HEK293 (cell line): Measurements from ENCODE around the gene NDUFB10.
"Not testable (repeated sequence)": the region's sequence is repeated elsewhere in the genome, so short reads cannot be mapped to it uniquely, and the experiment has no call there.

Experiments used
- CTCF ChIA-PET: fragments of 350-600 bp; formaldehyde crosslinking; extraction: SDS; loops from one replicate; lab custom pipeline; 2021; ENCODE audit warnings: antibody characterized with exemption; lab: Yijun Ruan, JAX
- POLR2A ChIA-PET: fragments of 300-600 bp; formaldehyde crosslinking; extraction: SDS; loops from one replicate; lab custom pipeline; 2020; ENCODE audit warnings: antibody characterized with exemption, inconsistent platforms; lab: Yijun Ruan, JAX
- H3K27ac ChIP-seq: fragments of 200-500 bp; sonication (Bioruptor generic); 2 replicates; pipeline ENCODE4 v1.5.1; 2014; ENCODE audit warnings: low read depth, low read length, control low read depth, inconsistent platforms; ENCODE audit errors: extremely low read depth
- H3K36me3 ChIP-seq, 2 experiments: fragments of 200-500 bp in 1 of 2; sonication (Bioruptor generic) in 1 of 2; 1 replicate in 1 of 2; 2 replicates in 1 of 2; pipeline ENCODE4 v1.5.1; 2014 to 2017; ENCODE audit warnings: inconsistent platforms in 2 of 2, low read length in 2 of 2; ENCODE audit not compliant: control insufficient read depth in 2 of 2, insufficient read depth in 1 of 2
- H3K4me1 ChIP-seq: fragments of 200-500 bp; sonication (Bioruptor generic); 2 replicates; pipeline ENCODE4 v1.5.1; 2014; ENCODE audit warnings: mild to moderate bottlenecking, low read length, inconsistent platforms; ENCODE audit not compliant: control insufficient read depth, insufficient read depth
- H3K4me3 ChIP-seq: 2 replicates; pipeline ENCODE4 v1.5.1; 2011; ENCODE audit warnings: low read depth, mild to moderate bottlenecking, control low read depth, low read length, moderate library complexity
- H3K9me3 ChIP-seq: fragments of 200-500 bp; sonication (Bioruptor generic); 2 replicates; pipeline ENCODE4 v1.5.1; 2014; ENCODE audit warnings: low read depth, low read length, inconsistent platforms; ENCODE audit not compliant: control insufficient read depth, insufficient read depth
- HOXA7 ChIP-seq: sonication (generic); formaldehyde crosslinking; IDR thresholded peaks from 2 replicates; pipeline ENCODE4 v1.8.1; 2022; ENCODE audit warnings: missing genetic modification reagents, borderline replicate concordance
- HOXD13 ChIP-seq: sonication (generic); formaldehyde crosslinking; IDR thresholded peaks from 2 replicates; pipeline ENCODE4 v1.8.0; 2022; ENCODE audit warnings: missing genetic modification reagents, borderline replicate concordance
- KLF9 ChIP-seq: fragments of 450-650 bp; formaldehyde crosslinking; IDR thresholded peaks from 2 replicates; pipeline ENCODE4 v1.5.1; 2016; ENCODE audit warnings: missing biosample characterization, missing genetic modification characterization, low read depth
- SP2 ChIP-seq: fragments of 450-650 bp; formaldehyde crosslinking; IDR thresholded peaks from 2 replicates; pipeline ENCODE4 v1.5.1; 2016; ENCODE audit warnings: missing biosample characterization, missing genetic modification characterization
- ZBTB17 ChIP-seq: fragments of 450-650 bp; formaldehyde crosslinking; IDR thresholded peaks from 2 replicates; pipeline ENCODE4 v1.5.1; 2016; ENCODE audit warnings: missing biosample characterization, missing genetic modification characterization
- ZBTB7A ChIP-seq: fragments of 450-650 bp; formaldehyde crosslinking; IDR thresholded peaks from 2 replicates; pipeline ENCODE4 v1.5.1; 2016; ENCODE audit warnings: low read depth, missing biosample characterization, missing genetic modification characterization
- ZBTB8A ChIP-seq: fragments of 450-650 bp; formaldehyde crosslinking; IDR thresholded peaks from 2 replicates; pipeline ENCODE4 v1.5.1; 2016; ENCODE audit warnings: missing biosample characterization, missing genetic modification characterization
- ZFHX2 ChIP-seq: fragments of 450-650 bp; formaldehyde crosslinking; conservative IDR thresholded peaks from 2 replicates; pipeline ENCODE4 v1.5.1; 2016; ENCODE audit warnings: missing biosample characterization, missing genetic modification characterization
- ZNF132 ChIP-seq: fragments of 450-650 bp; formaldehyde crosslinking; IDR thresholded peaks from 2 replicates; pipeline ENCODE4 v1.5.1; 2017; ENCODE audit warnings: missing biosample characterization, missing genetic modification characterization, borderline replicate concordance
- ZNF174 ChIP-seq: fragments of 450-650 bp; formaldehyde crosslinking; IDR thresholded peaks from 2 replicates; pipeline ENCODE4 v1.5.0; 2017; ENCODE audit warnings: missing biosample characterization, mild to moderate bottlenecking, missing genetic modification characterization
- ZNF292 ChIP-seq: fragments of 450-650 bp; formaldehyde crosslinking; IDR thresholded peaks from 2 replicates; pipeline ENCODE4 v1.5.1; 2016; ENCODE audit warnings: low read depth, missing biosample characterization, missing genetic modification characterization, borderline replicate concordance
- ZNF600 ChIP-seq: fragments of 450-650 bp; formaldehyde crosslinking; IDR thresholded peaks from 2 replicates; pipeline ENCODE4 v1.5.1; 2016; ENCODE audit warnings: missing biosample characterization, missing genetic modification characterization
- ZNF701 ChIP-seq: fragments of 450-650 bp; formaldehyde crosslinking; IDR thresholded peaks from 2 replicates; pipeline ENCODE4 v1.5.1; 2016; ENCODE audit warnings: missing biosample characterization, missing genetic modification characterization
- ZNF792 ChIP-seq: fragments of 450-650 bp; formaldehyde crosslinking; IDR thresholded peaks from 2 replicates; pipeline ENCODE4 v1.5.1; 2016; ENCODE audit warnings: missing biosample characterization, missing genetic modification characterization
- TF ChIP-seq, protein P1 (sequence below): fragments of 450-650 bp; formaldehyde crosslinking; IDR thresholded peaks from 2 replicates; pipeline ENCODE4 v1.5.1; 2016; ENCODE audit warnings: missing biosample characterization, missing genetic modification characterization
- TF ChIP-seq, protein P2 (sequence below): fragments of 450-650 bp; formaldehyde crosslinking; IDR thresholded peaks from 2 replicates; pipeline ENCODE4 v1.5.1; 2016; ENCODE audit warnings: missing biosample characterization, missing genetic modification characterization
- TF ChIP-seq, protein P3 (sequence below): fragments of 450-650 bp; formaldehyde crosslinking; conservative IDR thresholded peaks from 2 replicates; pipeline ENCODE4 v1.5.1; 2016; ENCODE audit warnings: low read depth, missing biosample characterization, missing genetic modification characterization
- TF ChIP-seq, protein P4 (sequence below): fragments of 450-650 bp; formaldehyde crosslinking; IDR thresholded peaks from 2 replicates; pipeline ENCODE4 v1.5.1; 2017; ENCODE audit warnings: missing biosample characterization, missing genetic modification characterization

Gene NDUFB10

DNA sequence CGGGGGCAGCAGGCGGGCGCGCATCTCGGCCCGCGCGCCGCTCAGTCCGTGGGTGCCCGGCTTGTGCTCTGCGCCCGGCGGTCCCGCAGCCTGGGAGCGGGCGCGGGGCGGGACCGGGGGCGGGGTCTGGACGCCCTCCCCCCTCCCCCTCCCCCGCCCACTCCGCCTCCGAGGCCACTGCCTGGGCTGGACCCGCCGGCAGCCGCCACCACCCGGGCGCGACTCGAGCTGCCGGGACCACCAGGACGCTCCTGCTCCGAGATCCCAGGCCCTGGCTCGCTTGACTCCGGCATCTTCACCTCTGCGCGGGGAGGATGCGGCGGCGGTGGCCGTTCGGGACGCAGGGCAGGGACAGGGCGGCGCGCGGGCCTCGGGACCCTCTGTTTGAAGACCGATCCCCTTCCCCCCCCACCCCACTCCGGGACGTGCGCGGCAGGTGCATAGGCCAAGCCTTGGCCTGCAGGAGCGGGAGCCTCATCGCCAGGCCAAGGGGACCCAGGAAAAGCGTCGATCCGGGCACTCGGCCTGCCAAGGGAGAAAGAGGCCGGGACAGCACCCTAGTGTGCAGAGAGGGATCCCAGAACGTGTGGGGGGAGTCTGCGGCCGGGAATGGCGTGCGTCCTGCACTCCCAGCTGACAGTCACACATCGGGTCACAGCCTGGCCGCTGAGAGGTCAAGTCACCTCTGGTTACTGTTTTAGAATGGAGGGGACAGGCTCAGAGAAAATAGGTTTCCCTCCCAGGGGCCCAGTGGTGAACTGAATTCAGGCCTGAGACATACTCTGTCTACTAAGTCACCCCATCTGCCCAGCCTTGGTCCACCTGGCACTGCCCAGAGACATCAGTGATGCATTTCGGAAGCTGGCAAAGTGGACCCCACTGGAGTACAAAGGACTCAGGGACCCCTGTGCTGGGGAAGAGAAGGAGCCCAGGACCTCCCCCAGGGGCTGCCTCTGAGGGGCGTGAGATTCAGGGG is 40.7 kb upstream of the NDUFB10 start, which contains the start of gene HS3ST6:
HS3ST6 (minus strand) TSS at position 65 of the 976 bp plus-strand sequence. CDS start 92 bp downstream, outside the sequence.
- CTCF ChIA-PET = interaction anchor here (1.6 kb wide), 1 partner anchor 18 kb away, joined by 4 read pairs; no protein-coding TSS in a partner anchor
- Histone ChIP-seq H3K4me3 (no peak within 1 kb of the TSS), H3K27ac (no peak within 1 kb of the TSS), H3K9me3 (no peaks in the 10 kb centered on the region), H3K4me1 (no peaks in the 10 kb centered on the region; the same call in 1 of the 2 replicates), H3K36me3 (no peaks in the 10 kb centered on the region)
- POLR2A ChIA-PET = no interaction called here
- no peak for TF ChIP-seq ZNF174
- 0 out of 2 replicates have a peak, but pooled peaks have one; percentile 18 for TF ChIP-seq KLF9 (tag by site-specific recombination)
- 0 out of 2 replicates have a peak, but pooled peaks have one; percentile 25 for TF ChIP-seq ZNF600 (tag by site-specific recombination)
- no peak for TF ChIP-seq ZNF292 (tag by site-specific recombination)
- TF ChIP-seq, protein P1, sequence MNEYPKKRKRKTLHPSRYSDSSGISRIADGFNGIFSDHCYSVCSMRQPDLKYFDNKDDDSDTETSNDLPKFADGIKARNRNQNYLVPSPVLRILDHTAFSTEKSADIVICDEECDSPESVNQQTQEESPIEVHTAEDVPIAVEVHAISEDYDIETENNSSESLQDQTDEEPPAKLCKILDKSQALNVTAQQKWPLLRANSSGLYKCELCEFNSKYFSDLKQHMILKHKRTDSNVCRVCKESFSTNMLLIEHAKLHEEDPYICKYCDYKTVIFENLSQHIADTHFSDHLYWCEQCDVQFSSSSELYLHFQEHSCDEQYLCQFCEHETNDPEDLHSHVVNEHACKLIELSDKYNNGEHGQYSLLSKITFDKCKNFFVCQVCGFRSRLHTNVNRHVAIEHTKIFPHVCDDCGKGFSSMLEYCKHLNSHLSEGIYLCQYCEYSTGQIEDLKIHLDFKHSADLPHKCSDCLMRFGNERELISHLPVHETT (tag by site-specific recombination) = no peak
- peak; percentile 29; the same call in 1 of the 2 replicates for TF ChIP-seq ZFHX2 (tag by site-specific recombination)
- TF ChIP-seq, protein P2, sequence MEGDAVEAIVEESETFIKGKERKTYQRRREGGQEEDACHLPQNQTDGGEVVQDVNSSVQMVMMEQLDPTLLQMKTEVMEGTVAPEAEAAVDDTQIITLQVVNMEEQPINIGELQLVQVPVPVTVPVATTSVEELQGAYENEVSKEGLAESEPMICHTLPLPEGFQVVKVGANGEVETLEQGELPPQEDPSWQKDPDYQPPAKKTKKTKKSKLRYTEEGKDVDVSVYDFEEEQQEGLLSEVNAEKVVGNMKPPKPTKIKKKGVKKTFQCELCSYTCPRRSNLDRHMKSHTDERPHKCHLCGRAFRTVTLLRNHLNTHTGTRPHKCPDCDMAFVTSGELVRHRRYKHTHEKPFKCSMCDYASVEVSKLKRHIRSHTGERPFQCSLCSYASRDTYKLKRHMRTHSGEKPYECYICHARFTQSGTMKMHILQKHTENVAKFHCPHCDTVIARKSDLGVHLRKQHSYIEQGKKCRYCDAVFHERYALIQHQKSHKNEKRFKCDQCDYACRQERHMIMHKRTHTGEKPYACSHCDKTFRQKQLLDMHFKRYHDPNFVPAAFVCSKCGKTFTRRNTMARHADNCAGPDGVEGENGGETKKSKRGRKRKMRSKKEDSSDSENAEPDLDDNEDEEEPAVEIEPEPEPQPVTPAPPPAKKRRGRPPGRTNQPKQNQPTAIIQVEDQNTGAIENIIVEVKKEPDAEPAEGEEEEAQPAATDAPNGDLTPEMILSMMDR = no peak

DNA sequence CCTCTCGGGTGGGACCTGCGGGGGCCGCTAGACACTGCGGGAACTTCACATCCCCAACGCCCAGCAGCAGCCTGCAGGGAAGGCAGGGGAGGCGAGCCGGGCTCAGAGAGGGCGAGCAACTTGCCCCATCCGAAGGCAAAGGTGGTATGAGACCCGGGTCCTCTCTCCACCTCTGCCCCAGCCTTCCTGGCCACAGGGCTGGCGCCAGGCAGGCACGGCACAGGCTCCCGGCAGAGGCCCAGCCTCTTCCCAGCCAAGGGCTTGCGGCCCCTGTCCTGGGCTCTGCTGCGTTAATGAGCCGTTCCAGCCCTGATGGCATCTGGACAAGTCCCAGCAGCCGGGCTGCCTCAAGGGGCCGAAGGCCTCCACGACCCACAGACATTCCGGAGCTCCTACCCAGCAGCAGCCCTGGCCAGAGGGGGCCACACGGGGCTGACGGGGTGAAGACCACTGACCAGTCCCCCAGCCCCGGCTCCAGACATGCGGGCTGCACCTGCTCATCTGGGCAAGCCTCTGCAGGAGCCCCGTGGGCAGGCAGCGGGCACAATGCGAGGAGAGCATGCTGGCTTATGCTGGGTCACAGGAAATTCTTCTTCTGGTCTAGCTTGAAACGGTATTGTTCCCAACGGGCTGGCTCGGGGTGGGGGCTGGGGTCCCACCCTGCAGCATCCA is 39.9 kb upstream of the NDUFB10 start:
- POLR2A ChIA-PET = interaction anchor here (0.6 kb wide), 1 partner anchor 198 kb away, joined by 4 read pairs; no protein-coding TSS in a partner anchor
- no peak overlapping the region for H3K27ac ChIP-seq
- H3K36me3 ChIP-seq = no peaks in the 10 kb centered on the region
- no peaks in the 10 kb centered on the region; the same call in 1 of the 2 replicates for H3K4me1 ChIP-seq
- CTCF ChIA-PET = interaction anchor here (1.6 kb wide), 1 partner anchor 19 kb away, joined by 4 read pairs; no protein-coding TSS in a partner anchor
- H3K9me3 ChIP-seq = no peaks in the 10 kb centered on the region
- no peak for TF ChIP-seq ZNF701 (tag by site-specific recombination)
- TF ChIP-seq ZNF132 = no peak
- no peak for TF ChIP-seq ZNF792 (tag by site-specific recombination)
- no peak for TF ChIP-seq ZBTB7A (tag by site-specific recombination)
- TF ChIP-seq, protein P3, sequence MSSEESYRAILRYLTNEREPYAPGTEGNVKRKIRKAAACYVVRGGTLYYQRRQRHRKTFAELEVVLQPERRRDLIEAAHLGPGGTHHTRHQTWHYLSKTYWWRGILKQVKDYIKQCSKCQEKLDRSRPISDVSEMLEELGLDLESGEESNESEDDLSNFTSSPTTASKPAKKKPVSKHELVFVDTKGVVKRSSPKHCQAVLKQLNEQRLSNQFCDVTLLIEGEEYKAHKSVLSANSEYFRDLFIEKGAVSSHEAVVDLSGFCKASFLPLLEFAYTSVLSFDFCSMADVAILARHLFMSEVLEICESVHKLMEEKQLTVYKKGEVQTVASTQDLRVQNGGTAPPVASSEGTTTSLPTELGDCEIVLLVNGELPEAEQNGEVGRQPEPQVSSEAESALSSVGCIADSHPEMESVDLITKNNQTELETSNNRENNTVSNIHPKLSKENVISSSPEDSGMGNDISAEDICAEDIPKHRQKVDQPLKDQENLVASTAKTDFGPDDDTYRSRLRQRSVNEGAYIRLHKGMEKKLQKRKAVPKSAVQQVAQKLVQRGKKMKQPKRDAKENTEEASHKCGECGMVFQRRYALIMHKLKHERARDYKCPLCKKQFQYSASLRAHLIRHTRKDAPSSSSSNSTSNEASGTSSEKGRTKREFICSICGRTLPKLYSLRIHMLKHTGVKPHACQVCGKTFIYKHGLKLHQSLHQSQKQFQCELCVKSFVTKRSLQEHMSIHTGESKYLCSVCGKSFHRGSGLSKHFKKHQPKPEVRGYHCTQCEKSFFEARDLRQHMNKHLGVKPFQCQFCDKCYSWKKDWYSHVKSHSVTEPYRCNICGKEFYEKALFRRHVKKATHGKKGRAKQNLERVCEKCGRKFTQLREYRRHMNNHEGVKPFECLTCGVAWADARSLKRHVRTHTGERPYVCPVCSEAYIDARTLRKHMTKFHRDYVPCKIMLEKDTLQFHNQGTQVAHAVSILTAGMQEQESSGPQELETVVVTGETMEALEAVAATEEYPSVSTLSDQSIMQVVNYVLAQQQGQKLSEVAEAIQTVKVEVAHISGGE (tag by site-specific recombination) = no peak
- TF ChIP-seq ZBTB8A (tag by site-specific recombination) = 0 out of 2 replicates have a peak, but pooled peaks have one; percentile 28
- no peak for TF ChIP-seq HOXD13 (CRISPR knock-in tag)
- peak; percentile 23; the same call in 1 of the 2 replicates for TF ChIP-seq ZNF600 (tag by site-specific recombination)
- peak; percentile 41; the same call in 1 of the 2 replicates for TF ChIP-seq ZBTB17
- TF ChIP-seq SP2 = 0 out of 2 replicates have a peak, but pooled peaks have one; percentile 9
- TF ChIP-seq, protein P4, sequence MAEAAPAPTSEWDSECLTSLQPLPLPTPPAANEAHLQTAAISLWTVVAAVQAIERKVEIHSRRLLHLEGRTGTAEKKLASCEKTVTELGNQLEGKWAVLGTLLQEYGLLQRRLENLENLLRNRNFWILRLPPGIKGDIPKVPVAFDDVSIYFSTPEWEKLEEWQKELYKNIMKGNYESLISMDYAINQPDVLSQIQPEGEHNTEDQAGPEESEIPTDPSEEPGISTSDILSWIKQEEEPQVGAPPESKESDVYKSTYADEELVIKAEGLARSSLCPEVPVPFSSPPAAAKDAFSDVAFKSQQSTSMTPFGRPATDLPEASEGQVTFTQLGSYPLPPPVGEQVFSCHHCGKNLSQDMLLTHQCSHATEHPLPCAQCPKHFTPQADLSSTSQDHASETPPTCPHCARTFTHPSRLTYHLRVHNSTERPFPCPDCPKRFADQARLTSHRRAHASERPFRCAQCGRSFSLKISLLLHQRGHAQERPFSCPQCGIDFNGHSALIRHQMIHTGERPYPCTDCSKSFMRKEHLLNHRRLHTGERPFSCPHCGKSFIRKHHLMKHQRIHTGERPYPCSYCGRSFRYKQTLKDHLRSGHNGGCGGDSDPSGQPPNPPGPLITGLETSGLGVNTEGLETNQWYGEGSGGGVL = no peak
- no peak for TF ChIP-seq HOXA7
- TF ChIP-seq, all 188 proteins: peak for 4
- H3K4me3 ChIP-seq = no peak overlapping the region

DNA sequence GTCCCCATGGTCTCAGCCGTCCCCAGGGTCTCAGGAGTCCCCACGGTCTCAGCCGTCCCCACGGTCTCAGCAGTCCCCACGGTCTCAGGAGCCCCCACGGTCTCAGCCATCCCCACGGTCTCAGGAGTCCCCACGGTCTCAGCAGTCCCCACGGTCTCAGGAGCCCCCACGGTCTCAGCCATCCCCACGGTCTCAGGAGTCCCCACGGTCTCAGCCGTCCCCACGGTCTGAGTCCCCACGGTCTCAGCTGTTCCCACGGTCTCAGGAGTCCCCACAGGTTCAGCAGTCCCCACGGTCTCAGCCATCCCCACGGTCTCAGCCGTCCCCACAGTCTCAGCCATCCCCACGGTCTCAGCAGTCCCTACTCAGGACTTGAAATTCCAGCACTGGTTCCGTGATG is 39.2 kb upstream of the NDUFB10 start:
- H3K27ac ChIP-seq, H3K9me3 ChIP-seq, POLR2A ChIA-PET, H3K4me3 ChIP-seq, H3K4me1 ChIP-seq, H3K36me3 ChIP-seq: not testable (repeated sequence)
- CTCF ChIA-PET = interaction anchor here (1.6 kb wide), 1 partner anchor 20 kb away, joined by 4 read pairs; no protein-coding TSS in a partner anchor
